ENCODE data around the gene AURKA.

AURKA gene

GRCh38 chr20:56403465-56403864 lies 11.4 kb upstream of the AURKA start:
- Histone ChIP-seq H3K4me2 (ENCODE audit: low read depth, low read length, poor library complexity, severe bottlenecking) (no peak overlapping the region), H3K9ac (ENCODE audit: low read length) (no peak overlapping the region), H4K20me1 (ENCODE audit: low read depth, low read length) (peaks cover 20% of the 10 kb centered on the region), H3K79me2 (ENCODE audit: insufficient read depth, low read length) (peaks cover 24% of the 10 kb centered on the region), H3F3A (ENCODE audit: insufficient read depth) (no peaks in the 10 kb centered on the region), H3K4me3 (ENCODE audit: insufficient read depth, low read length, poor library complexity, severe bottlenecking) (no peak overlapping the region), H3K27me3 (ENCODE audit: low read length) (no peaks in the 10 kb centered on the region), H3K27ac (ENCODE audit: low read depth, low read length) (no peak overlapping the region), H3K9me3 (ENCODE audit: insufficient read depth, low read length) (no peaks in the 10 kb centered on the region), H2AFZ (ENCODE audit: low read depth, low read length, severe bottlenecking) (no peak overlapping the region), H3K9me2 (replicated peaks; ENCODE audit: insufficient read depth, low read length) (no peaks in the 10 kb centered on the region), H3K36me3 (ENCODE audit: low read length) (peaks cover 61% of the 10 kb centered on the region)
- TF ChIP-seq CTCF (IDR thresholded peaks at IDR 0.05; ENCODE audit: insufficient read depth, low read length, poor library complexity, severe bottlenecking) (no peak), EZH2phosphoT487 (conservative IDR thresholded peaks at IDR 0.05; ENCODE audit: low read length) (no peak)

DNA sequence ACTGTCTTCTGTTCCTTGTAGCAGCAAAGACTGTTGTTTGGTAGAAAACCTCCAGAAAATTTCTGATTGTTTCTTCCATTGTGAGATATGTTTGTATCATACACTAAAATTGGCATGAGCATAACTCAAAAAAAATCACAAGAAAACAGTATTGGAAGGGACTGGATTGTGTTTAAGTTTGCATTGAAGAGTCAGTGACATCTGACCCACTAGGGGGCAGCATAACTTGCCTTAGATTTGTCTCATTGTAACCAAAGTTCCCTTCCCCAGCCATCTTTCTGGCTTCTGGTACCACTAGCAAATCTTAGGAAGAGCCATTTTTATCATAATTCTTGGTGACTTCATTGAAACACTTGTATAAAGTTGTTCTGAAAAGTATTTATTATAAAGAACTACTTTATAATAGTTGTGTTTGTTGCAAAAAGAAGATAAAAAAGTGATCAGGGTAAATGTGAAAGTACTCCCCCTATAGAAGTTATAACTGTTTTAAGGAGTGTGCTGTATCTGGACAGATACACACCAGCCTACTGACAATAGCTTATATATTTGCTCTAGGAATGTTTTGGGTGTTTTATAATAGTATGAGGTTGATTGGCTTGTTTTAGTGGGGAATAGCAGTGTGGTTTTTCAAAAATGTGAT lies 8.1 kb upstream of the AURKA start:
- H3K4me2 ChIP-seq (ENCODE audit: low read depth, low read length, poor library complexity, severe bottlenecking), result no peak overlapping the region
- no peak overlapping the region for H2AFZ ChIP-seq (ENCODE audit: low read depth, low read length, severe bottlenecking)
- H3F3A ChIP-seq (ENCODE audit: insufficient read depth), result no peaks in the 10 kb centered on the region
- TF ChIP-seq CTCF (IDR thresholded peaks at IDR 0.05; ENCODE audit: insufficient read depth, low read length, poor library complexity, severe bottlenecking), result peak; percentile 65
- no peak for TF ChIP-seq EZH2phosphoT487 (conservative IDR thresholded peaks at IDR 0.05; ENCODE audit: low read length)
- H3K27ac ChIP-seq (ENCODE audit: low read depth, low read length), result no peak overlapping the region
- H4K20me1 ChIP-seq (ENCODE audit: low read depth, low read length), result peaks cover 12% of the 10 kb centered on the region; the same call in 1 of the 2 replicates
- no peak overlapping the region for H3K9ac ChIP-seq (ENCODE audit: low read length)
- H3K27me3 ChIP-seq (ENCODE audit: low read length), result no peaks in the 10 kb centered on the region
- peaks cover 66% of the 10 kb centered on the region for H3K36me3 ChIP-seq (ENCODE audit: low read length)
- H3K9me2 ChIP-seq (replicated peaks; ENCODE audit: insufficient read depth, low read length), result no peaks in the 10 kb centered on the region
- H3K79me2 ChIP-seq (ENCODE audit: insufficient read depth, low read length), result peaks cover 26% of the 10 kb centered on the region
- no peaks in the 10 kb centered on the region for H3K9me3 ChIP-seq (ENCODE audit: insufficient read depth, low read length)
- no peak overlapping the region for H3K4me3 ChIP-seq (ENCODE audit: insufficient read depth, low read length, poor library complexity, severe bottlenecking)

DNA sequence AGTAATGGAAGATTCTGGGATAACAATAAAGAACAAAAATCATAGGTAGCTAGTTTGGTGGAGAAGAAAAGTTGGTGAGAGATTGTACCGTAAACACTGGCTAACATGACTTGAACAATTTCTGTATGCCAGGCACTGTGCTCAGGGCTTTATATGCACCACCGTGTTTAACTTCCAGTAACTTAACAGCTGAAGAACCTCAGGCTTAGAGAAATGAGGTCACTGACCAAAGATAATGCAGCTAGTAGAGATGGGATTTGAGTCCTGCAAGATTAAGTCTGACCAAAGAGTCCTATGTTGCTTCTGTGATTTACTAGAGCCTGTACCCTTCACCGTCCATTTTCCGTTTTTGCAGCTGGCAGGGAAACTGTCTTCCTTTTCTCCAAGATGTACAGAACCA lies 3.2 kb upstream of the AURKA start:
- no peak overlapping the region for H3K4me3 ChIP-seq (ENCODE audit: insufficient read depth, low read length, poor library complexity, severe bottlenecking)
- no peak overlapping the region for H3K4me2 ChIP-seq (ENCODE audit: low read depth, low read length, poor library complexity, severe bottlenecking)
- no peaks in the 10 kb centered on the region for H3K27me3 ChIP-seq (ENCODE audit: low read length)
- peaks cover 37% of the 10 kb centered on the region for H3K36me3 ChIP-seq (ENCODE audit: low read length)
- no peak overlapping the region for H3K27ac ChIP-seq (ENCODE audit: low read depth, low read length)
- H3F3A ChIP-seq (ENCODE audit: insufficient read depth), result no peaks in the 10 kb centered on the region
- H3K79me2 ChIP-seq (ENCODE audit: insufficient read depth, low read length), result peaks cover 49% of the 10 kb centered on the region
- peaks cover 12% of the 10 kb centered on the region; the same call in 1 of the 2 replicates for H4K20me1 ChIP-seq (ENCODE audit: low read depth, low read length)
- H3K9me2 ChIP-seq (replicated peaks; ENCODE audit: insufficient read depth, low read length), result no peaks in the 10 kb centered on the region
- no peaks in the 10 kb centered on the region for H3K9me3 ChIP-seq (ENCODE audit: insufficient read depth, low read length)
- TF ChIP-seq CTCF (IDR thresholded peaks at IDR 0.05; ENCODE audit: insufficient read depth, low read length, poor library complexity, severe bottlenecking) (no peak), EZH2phosphoT487 (conservative IDR thresholded peaks at IDR 0.05; ENCODE audit: low read length) (no peak)
- no peak overlapping the region for H3K9ac ChIP-seq (ENCODE audit: low read length)
- no peak overlapping the region for H2AFZ ChIP-seq (ENCODE audit: low read depth, low read length, severe bottlenecking)

Measured in SU-DHL-6 (cell line).